Kidney epithelial cell (primary cell): ENCODE results near the gene CCDC88B. TPM values are rescaled to one million over a fixed set of nuclear protein-coding genes. Genes with fewer than 3 reads are reported as not detected.

Source experiments
- DNase-seq: peaks from one replicate; pipeline ENCODE4 v3.0.0-alpha.2; 2010; ENCODE audit warnings: low read depth
- H3K27me3 ChIP-seq: 2 replicates; pipeline ENCODE4 v1.6.0; 2011; ENCODE audit warnings: low read length; ENCODE audit not compliant: control insufficient read depth, insufficient read depth
- H3K36me3 ChIP-seq: 2 replicates; pipeline ENCODE4 v1.5.1; 2011; ENCODE audit warnings: low read length; ENCODE audit not compliant: control insufficient read depth, insufficient read depth
- H3K4me3 ChIP-seq: 2 replicates; pipeline ENCODE4 v1.5.1; 2011; ENCODE audit warnings: low read depth, mild to moderate bottlenecking, control low read depth, low read length
- total RNA-seq: library from RNA; depleted of rRNA; stranded (reverse); fragments of >200 nt; gene quantifications from 2 replicates; pipeline ENCODE4 v1.2.3, GENCODE V29; 2015
- TF ChIP-seq, protein P1 (sequence below): IDR thresholded peaks from 2 replicates; pipeline ENCODE4 v1.5.1; 2011; ENCODE audit warnings: mild to moderate bottlenecking, moderate library complexity, low read length, control low read depth, inconsistent platforms; ENCODE audit not compliant: insufficient read depth, poor library complexity, severe bottlenecking

The CCDC88B gene
- total RNA-seq, 1 donor from 2014 or later = 1.3 TPM

DNA sequence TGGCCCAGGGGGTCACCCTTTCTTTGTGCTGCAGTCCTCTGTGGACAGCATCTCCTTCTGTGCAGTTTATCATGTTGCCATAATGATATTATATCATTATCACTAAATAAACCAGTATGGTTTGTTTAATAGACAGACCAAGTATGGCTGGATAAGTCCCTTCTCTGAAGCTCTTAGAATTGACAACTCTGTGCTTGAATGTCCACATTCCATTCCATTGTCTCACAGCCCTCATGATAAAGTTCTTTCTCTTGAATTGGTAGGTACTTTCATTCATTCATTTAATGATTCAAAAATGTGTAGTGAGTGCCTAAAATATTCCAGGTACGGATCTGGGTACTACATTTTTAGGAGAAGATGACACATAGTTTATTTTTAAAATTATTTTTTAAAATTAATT, 26.7 kb downstream of the CCDC88B start:
- TF ChIP-seq, protein P1, sequence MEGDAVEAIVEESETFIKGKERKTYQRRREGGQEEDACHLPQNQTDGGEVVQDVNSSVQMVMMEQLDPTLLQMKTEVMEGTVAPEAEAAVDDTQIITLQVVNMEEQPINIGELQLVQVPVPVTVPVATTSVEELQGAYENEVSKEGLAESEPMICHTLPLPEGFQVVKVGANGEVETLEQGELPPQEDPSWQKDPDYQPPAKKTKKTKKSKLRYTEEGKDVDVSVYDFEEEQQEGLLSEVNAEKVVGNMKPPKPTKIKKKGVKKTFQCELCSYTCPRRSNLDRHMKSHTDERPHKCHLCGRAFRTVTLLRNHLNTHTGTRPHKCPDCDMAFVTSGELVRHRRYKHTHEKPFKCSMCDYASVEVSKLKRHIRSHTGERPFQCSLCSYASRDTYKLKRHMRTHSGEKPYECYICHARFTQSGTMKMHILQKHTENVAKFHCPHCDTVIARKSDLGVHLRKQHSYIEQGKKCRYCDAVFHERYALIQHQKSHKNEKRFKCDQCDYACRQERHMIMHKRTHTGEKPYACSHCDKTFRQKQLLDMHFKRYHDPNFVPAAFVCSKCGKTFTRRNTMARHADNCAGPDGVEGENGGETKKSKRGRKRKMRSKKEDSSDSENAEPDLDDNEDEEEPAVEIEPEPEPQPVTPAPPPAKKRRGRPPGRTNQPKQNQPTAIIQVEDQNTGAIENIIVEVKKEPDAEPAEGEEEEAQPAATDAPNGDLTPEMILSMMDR = no peak
- no peak for DNase-seq
- H3K36me3 ChIP-seq = peaks cover 4% of the 10 kb centered on the region
- no peak overlapping the region for H3K4me3 ChIP-seq
- no peaks in the 10 kb centered on the region for H3K27me3 ChIP-seq

DNA sequence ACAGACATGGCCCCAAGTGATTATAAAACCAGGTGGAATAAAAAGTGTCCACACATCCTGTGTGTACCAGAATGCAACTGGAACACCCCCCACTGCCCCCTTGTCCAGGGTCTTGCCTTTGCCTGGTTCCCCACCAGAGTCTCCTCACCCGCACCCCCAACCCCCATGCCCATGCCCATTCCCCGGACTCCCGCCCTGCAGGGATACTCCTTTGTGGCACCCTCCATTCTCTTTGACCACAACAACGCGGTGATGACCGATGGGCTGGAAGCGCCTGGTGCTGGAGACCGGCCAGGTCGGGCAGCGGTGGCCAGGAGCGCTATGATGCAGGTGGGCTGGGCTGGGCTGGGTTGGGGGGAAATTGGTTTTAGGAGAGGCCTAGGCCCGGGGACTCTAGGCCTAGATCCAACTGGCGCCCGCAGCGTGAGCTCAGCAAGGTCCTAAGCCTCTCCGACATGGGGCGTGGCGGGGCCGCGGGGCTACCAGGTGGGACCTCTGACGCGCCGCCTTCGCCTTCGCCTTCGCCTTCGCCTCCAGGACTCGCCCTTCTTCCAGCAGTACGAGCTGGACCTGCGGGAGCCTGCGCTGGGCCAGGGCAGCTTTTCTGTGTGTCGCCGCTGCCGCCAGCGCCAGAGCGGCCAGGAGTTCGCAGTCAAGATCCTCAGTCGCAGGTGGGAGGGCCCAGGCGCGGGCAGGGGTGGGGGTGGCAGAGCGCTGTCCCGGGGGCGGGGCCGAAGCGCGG, 28.1 kb downstream of the CCDC88B start:
- TF ChIP-seq, protein P1 = no peak
- DNase-seq = no peak
- Histone ChIP-seq H3K27me3 (no peaks in the 10 kb centered on the region), H3K36me3 (peaks cover 4% of the 10 kb centered on the region), H3K4me3 (no peak overlapping the region)

DNA sequence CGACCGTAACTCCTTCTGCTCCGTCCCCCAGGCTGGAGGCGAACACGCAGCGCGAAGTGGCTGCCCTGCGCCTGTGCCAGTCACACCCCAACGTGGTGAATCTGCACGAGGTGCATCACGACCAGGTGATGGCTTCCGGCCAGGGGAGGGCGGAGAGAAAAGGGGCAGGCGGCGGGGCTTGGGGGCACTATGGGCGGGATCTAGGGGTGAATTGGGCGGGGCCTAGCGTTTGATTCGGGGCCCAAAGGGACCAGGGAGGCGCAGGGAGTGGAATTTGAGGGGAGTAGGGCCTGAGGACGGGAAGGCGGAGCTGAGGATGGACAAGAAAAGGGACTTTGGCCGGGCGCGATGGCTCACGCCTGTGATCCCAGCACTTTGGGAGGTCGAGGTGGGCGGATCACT, 28.7 kb downstream of the CCDC88B start:
- TF ChIP-seq, protein P1 = no peak
- Histone ChIP-seq H3K4me3 (no peak overlapping the region), H3K27me3 (no peaks in the 10 kb centered on the region), H3K36me3 (peaks cover 4% of the 10 kb centered on the region)
- no peak for DNase-seq

DNA sequence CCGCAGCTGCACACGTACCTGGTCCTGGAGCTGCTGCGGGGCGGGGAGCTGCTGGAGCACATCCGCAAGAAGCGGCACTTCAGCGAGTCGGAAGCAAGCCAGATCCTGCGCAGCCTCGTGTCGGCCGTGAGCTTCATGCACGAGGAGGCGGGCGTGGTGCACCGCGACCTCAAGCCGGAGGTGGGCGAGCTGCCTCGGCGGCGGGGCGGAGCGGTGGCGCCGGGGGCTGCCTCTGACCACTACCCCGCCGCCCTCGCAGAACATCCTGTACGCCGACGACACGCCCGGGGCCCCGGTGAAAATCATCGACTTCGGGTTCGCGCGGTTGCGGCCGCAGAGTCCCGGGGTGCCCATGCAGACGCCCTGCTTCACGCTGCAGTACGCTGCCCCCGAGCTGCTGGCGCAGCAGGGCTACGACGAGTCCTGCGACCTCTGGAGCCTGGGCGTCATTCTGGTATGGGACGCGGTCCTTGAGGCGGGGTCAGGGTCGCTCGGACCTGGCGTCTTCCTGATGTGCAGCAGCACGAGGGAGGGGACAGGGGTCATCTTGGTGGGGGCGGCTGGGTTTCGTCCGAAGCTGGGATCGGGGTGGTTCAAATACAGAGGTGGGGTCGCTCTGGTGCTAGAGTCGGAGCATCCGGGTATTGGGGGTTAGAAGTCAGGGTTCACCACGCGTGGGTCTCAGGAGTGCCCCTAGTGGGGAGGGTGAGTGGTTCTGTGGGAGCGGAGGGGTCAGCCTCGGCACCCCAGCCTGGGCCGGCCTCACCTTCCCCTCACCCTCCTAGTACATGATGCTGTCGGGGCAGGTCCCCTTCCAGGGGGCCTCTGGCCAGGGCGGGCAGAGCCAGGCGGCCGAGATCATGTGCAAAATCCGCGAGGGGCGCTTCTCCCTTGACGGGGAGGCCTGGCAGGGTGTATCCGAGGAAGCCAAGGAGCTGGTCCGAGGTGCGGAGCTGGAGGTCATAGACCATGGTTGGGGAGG, 29.7 kb downstream of the CCDC88B start:
- H3K36me3 ChIP-seq = peaks cover 4% of the 10 kb centered on the region
- no peak for DNase-seq
- H3K27me3 ChIP-seq = no peaks in the 10 kb centered on the region
- TF ChIP-seq, protein P1 = no peak
- no peak overlapping the region for H3K4me3 ChIP-seq

DNA sequence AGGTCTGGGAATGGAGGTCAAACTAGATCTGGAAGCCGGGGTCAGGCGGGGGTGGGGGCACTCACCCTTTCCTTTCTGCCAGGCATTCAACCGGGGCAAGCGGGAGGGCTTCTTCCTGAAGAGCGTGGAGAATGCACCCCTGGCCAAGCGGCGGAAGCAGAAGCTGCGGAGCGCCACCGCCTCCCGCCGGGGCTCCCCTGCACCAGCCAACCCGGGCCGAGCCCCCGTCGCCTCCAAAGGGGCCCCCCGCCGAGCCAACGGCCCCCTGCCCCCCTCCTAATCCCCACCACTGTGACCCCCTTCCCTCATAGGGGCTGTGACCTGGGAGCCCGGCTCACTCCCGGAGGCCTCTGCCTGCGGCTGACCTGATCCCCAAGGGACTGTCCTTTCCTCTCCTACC, 31.2 kb downstream of the CCDC88B start:
- Histone ChIP-seq H3K27me3 (no peaks in the 10 kb centered on the region), H3K4me3 (no peak overlapping the region), H3K36me3 (no peaks in the 10 kb centered on the region)
- no peak for DNase-seq
- TF ChIP-seq, protein P1 = no peak
